ENCODE results near the gene C22orf15. TPM values are rescaled to one million over a fixed set of nuclear protein-coding genes. Genes with fewer than 3 reads are reported as not detected.

C22orf15 gene
- total RNA-seq, 1 donor from 2014 or later, result 2.1 TPM

GRCh38 chr22:23800297-23801237, 37.8 kb downstream of the C22orf15 start:
- DNase-seq (ENCODE audit: low read depth), result no peak
- H3K4me3 ChIP-seq (ENCODE audit: low read depth, low read length), result no peak overlapping the region
- TF ChIP-seq, protein P1, sequence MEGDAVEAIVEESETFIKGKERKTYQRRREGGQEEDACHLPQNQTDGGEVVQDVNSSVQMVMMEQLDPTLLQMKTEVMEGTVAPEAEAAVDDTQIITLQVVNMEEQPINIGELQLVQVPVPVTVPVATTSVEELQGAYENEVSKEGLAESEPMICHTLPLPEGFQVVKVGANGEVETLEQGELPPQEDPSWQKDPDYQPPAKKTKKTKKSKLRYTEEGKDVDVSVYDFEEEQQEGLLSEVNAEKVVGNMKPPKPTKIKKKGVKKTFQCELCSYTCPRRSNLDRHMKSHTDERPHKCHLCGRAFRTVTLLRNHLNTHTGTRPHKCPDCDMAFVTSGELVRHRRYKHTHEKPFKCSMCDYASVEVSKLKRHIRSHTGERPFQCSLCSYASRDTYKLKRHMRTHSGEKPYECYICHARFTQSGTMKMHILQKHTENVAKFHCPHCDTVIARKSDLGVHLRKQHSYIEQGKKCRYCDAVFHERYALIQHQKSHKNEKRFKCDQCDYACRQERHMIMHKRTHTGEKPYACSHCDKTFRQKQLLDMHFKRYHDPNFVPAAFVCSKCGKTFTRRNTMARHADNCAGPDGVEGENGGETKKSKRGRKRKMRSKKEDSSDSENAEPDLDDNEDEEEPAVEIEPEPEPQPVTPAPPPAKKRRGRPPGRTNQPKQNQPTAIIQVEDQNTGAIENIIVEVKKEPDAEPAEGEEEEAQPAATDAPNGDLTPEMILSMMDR (conservative IDR thresholded peaks at IDR 0.05; ENCODE audit: low read depth, low read length), result no peak

DNA sequence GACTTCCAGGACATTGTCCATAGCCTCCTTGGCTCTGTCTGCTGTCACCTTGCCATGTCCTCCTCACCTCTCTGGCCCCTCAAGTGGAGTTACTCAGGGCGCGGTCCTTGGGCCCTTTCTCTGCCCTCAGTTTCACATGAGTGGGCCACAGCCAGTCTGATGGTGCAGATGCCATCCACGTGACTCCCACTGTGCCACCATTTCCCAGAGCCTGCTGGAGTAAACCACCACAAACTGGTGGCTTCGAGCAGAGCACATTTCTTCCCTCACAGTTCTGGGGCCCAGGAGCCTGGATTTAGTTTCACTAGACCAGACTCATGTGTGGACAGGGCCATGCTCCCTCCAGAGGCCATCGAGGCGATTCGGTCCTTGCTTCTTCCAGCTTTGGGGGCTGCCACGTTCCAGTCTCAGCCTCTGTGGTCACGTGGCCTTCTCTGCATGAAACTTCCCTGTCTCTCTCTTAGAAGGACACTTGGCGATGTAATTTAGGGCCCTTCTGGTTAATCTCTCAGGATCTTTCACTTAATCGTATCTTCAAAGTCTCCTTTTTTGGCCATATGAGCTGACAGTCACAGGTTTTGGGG, 38.5 kb downstream of the C22orf15 start:
- TF ChIP-seq, protein P1 (conservative IDR thresholded peaks at IDR 0.05; ENCODE audit: low read depth, low read length), result no peak
- H3K4me3 ChIP-seq (ENCODE audit: low read depth, low read length), result no peak overlapping the region
- DNase-seq (ENCODE audit: low read depth), result no peak

- no peak overlapping the region for H3K4me3 ChIP-seq (ENCODE audit: low read depth, low read length)
- TF ChIP-seq, protein P1 (conservative IDR thresholded peaks at IDR 0.05; ENCODE audit: low read depth, low read length), result no peak
- no peak for DNase-seq (ENCODE audit: low read depth)
These were observed 39.1 kb downstream of the C22orf15 start for GRCh38 chr22:23801886-23802377.

DNA sequence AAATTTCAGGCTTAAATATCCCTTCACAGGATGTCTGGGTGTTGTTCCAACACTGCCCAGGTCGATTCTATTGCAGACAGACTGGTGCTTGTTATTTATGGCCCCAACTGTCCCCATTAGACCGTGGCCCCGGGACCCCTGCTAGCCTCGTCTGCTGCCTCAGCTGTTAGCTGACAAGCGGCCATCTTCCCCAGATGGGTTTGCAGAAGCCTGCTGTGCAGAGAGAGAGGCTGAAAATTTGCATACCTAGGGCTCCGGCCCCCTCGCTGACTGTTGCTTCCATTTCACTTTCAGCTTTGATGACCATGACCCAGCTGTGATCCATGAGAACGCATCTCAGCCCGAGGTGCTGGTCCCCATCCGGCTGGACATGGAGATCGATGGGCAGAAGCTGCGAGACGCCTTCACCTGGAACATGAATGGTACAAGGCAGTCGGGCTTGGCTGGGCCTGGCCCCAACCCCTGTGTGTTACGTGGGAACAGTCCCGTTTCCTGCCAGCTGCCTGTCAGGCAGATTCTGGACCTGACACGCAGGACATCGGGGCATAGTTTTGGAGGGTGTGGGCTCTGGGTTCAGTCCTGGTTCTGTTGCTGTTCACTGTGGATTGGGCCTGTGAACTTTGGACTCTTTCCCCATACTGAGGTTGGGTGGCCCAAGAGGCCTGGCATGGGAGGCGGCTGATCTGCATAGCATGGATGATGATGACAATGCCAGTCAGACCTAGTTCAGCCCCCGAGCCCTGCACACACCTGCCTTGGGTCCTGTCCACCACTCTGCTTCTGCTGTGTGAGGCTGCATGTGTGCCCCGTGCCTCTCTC, 40.4 kb downstream of the C22orf15 start:
- no peak for DNase-seq (ENCODE audit: low read depth)
- no peak overlapping the region for H3K4me3 ChIP-seq (ENCODE audit: low read depth, low read length)
- TF ChIP-seq, protein P1 (conservative IDR thresholded peaks at IDR 0.05; ENCODE audit: low read depth, low read length), result no peak

DNA sequence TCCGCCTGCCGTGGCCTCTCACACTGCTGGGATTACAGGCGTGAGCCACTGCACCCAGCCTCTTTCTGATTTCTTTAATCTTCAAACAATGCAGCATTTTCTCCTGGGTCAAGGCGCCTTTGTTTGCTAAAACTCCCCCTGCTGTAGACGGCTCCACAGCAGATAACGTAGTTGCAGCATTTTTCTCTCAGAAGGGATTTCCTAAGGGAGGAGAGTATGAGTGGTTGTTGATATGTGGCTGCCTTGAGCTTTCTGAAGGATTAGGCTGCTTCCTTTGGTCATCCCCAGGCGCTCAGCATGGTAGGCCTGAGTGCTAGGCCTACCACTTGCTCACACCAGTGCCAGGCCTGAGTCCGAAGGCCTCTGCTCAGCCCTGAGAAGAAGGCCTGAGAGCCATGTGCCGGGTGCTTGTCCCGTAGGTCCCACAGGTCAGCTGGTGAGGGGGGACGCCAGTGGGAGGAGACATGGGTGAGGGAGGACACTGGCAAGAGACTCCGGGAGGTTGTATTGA, 42.0 kb downstream of the C22orf15 start:
- no peak for DNase-seq (ENCODE audit: low read depth)
- TF ChIP-seq, protein P1 (conservative IDR thresholded peaks at IDR 0.05; ENCODE audit: low read depth, low read length), result no peak
- no peak overlapping the region for H3K4me3 ChIP-seq (ENCODE audit: low read depth, low read length)

DNA sequence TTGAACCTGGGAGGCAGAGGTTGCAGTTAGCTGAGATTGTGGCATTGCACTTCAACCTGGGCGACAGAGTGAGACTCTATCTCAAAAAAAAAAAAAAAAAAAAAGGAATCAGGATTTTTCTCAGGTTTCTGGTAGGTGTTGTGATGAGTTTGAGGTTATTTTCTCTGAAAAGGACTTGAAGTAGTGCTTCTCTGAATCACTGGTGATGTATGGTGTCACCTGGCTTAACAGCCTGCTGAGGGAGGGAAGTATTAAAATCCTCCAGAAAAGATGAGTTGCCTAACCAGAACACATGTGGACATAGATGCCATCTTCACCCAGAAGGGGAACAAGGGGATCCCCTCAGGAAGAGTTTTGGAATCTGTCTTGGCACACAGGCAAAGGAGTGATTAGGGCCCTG, 44.0 kb downstream of the C22orf15 start:
- H3K4me3 ChIP-seq (ENCODE audit: low read depth, low read length), result no peak overlapping the region
- no peak for DNase-seq (ENCODE audit: low read depth)
- TF ChIP-seq, protein P1 (conservative IDR thresholded peaks at IDR 0.05; ENCODE audit: low read depth, low read length), result no peak
